GM20000 (cell line): Measurements from ENCODE around the gene ARL14EP.

ENCODE experiments used
- DNase-seq: peaks from one replicate; pipeline ENCODE4 v3.0.0; 2012; ENCODE audit warnings: low spot score
- TF ChIP-seq, protein P1 (sequence below): IDR thresholded peaks from 2 replicates; pipeline ENCODE4 v1.5.1; 2012; ENCODE audit warnings: mild to moderate bottlenecking, control low read depth; ENCODE audit errors: extremely low read depth, missing control alignments

ARL14EP gene

DNA sequence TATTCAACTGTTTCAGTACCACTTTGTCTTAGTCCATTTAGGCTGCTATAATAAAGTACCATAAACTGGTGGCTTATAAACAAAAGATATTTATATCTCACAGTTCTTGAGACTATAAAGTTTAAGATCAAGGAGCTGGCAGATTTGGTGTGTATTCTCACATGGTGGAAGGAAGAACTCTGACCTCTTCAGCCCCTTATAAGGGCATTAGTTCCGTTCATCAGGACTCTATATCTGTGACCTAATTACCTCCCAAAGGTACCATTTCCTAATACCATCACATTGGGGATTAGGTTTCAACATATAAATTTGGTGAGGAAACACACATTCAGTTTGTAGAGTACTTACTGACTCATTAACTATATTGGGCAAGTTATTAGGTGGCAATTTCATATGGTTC, 10.7 kb upstream of the ARL14EP start:
- TF ChIP-seq, protein P1, sequence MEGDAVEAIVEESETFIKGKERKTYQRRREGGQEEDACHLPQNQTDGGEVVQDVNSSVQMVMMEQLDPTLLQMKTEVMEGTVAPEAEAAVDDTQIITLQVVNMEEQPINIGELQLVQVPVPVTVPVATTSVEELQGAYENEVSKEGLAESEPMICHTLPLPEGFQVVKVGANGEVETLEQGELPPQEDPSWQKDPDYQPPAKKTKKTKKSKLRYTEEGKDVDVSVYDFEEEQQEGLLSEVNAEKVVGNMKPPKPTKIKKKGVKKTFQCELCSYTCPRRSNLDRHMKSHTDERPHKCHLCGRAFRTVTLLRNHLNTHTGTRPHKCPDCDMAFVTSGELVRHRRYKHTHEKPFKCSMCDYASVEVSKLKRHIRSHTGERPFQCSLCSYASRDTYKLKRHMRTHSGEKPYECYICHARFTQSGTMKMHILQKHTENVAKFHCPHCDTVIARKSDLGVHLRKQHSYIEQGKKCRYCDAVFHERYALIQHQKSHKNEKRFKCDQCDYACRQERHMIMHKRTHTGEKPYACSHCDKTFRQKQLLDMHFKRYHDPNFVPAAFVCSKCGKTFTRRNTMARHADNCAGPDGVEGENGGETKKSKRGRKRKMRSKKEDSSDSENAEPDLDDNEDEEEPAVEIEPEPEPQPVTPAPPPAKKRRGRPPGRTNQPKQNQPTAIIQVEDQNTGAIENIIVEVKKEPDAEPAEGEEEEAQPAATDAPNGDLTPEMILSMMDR, result no peak
- no peak for DNase-seq

DNA sequence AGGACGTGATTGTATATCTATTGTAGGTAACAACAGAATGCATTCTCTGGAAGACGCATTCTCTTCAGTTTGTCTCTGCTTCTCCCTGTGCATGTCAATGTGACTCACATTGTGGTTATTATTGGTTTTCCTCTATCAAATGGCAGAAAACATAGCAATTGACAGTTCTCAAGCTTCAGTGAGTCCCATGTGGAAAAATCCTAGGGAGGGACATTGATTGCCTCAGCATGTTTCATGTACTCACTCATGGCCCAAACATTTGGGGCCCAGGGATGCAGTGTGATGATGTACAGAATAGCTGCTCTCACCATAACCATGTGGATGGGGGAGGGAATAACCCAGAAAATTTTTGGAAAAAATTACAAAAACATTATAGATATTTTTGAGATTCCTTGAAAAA, 9.3 kb upstream of the ARL14EP start:
- TF ChIP-seq, protein P1, result no peak
- no peak for DNase-seq

DNA sequence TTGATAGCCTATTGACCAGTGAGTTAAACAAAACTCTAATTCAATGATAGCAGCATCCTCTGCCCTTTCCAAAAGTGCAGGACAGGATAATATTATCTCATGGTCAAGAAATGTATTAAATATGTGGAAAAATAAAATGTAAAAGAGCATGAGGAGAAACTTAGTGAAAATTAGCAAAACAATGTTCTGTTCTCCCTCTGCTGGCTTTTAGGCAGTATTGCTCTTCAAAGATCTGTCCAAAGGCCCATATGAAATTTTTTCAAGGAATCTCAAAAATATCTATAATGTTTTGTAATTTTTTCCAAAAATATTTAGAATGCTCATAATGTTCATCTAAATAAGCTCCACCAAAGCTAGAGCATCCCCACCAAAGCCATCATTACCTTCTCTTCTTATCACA, 8.3 kb upstream of the ARL14EP start:
- DNase-seq, result no peak
- TF ChIP-seq, protein P1, result no peak

DNA sequence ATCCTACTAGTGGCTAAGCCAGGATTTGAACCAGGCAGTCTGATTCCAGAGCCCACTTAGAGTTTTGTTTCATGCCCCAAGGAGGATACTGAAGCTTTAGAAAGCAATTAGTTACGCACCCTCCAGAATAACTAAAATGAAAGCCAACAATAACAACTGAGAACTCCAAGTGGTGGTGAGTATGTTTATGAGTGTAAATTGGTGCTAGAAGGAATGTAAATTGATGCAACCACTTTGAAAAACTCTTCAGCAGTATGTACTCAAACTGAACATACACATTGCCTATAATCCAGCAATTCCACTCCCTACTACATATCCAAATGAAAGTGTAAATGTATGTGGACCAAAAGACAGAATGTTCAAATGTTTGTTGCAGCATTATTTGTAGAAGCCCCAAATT, 6.7 kb upstream of the ARL14EP start:
- DNase-seq, result no peak

DNA sequence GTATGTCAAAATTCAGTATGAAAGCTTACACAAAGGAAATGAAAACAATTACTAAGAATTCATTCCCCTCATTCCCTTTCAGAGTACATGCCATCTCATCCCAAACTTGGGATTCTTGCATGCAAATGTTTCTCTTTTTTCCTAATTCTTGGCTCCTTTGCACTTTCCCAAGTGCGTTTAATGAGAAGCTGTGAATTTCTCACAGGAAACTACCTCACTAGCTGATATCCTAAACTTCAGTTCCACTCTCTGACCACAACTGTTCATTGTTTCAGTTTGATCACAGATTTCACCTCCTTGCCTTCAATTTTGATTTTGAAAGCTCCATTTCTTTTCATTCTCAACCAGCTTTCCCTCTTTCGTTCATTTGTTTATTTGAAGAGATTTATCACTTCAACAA, 5.9 kb upstream of the ARL14EP start:
- TF ChIP-seq, protein P1, result no peak
- DNase-seq, result peak; percentile 15

More for the DNA sequence above, 6.7 kb upstream of the ARL14EP start:
- TF ChIP-seq, protein P1, result no peak

DNA sequence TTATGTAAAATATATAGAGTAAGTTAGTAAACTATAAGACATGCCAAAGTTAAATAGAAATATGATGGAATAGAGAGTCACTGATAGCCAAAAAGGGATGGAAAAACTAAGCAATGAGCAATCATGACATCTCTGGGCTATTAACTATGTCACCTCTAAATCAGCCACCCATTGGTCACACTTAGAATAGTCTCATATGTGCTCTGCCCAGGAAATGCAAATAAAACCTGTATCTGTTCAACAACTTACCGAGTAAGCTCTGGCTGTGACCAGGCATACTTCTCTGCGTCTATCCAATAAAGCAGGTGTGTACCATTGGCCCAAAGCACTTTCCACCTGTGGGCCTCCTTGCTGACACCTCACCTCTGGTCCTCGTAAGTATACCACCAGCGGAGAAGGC, 1.6 kb upstream of the ARL14EP start:
- DNase-seq, result no peak
- TF ChIP-seq, protein P1, result no peak

DNA sequence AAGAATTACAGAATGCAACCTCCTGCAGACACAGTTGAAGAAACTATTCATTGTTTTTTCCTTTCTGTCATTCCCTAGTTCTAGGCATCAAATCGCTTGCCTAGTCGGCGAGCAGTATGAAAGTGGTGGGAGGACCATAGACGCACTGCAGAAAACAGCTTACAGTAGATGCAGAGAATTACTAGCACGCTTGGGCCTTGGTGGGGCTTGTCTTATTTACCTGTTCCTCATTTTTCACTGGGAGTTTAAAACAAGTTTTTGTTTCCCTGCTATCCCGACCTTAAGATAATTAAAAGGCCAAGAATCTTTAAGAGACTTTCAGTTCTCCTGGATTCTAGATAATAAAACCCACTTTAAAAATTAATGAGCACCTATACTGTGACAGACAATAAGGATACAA, 713 bp upstream of the ARL14EP start:
- TF ChIP-seq, protein P1, result no peak
- DNase-seq, result no peak
